AG09319 (cell line): ENCODE data around the gene PDGFA.

Source experiments
- DNase-seq: peaks from one replicate; pipeline ENCODE4 v3.0.0-alpha.2; 2010; ENCODE audit warnings: low read depth; ENCODE audit errors: extremely low read depth
- CTCF ChIP-seq: IDR thresholded peaks from 2 replicates; pipeline ENCODE4 v1.5.1; 2011; ENCODE audit warnings: low read depth, mild to moderate bottlenecking, inconsistent platforms, low read length, moderate library complexity

PDGFA gene

GRCh38 chr7:519484-520390, at the start of gene PDGFA:
Gene PDGFA, minus strand, starts transcription at chr7:519846. Its CDS starts 845 bp downstream, at chr7:519001.
- no peak for DNase-seq
- TF ChIP-seq CTCF = no peak; the same call in 1 of the 2 replicates

- no peak for TF ChIP-seq CTCF
- DNase-seq = peak; percentile 23
Observed at GRCh38 chr7:568031-568951, 48.6 kb upstream of the PDGFA start.

- TF ChIP-seq CTCF = no peak
- no peak for DNase-seq
Observed at GRCh38 chr7:567305-567883, 47.7 kb upstream of the PDGFA start.

- DNase-seq = no peak
- TF ChIP-seq CTCF = no peak
Observed at GRCh38 chr7:566100-566499, 46.5 kb upstream of the PDGFA start.

GRCh38 chr7:564176-564865, 44.7 kb upstream of the PDGFA start:
- TF ChIP-seq CTCF = no peak
- no peak for DNase-seq

- TF ChIP-seq CTCF = no peak
- DNase-seq = no peak
Observed at GRCh38 chr7:563629-564170, 44.1 kb upstream of the PDGFA start.
